Amniotic stem cell (primary cell): ENCODE results near the gene GALE.

Experiments used
- DNase-seq: peaks from one replicate; lab custom pipeline; 2025; lab: John Stamatoyannopoulos, UW

Gene GALE

DNA sequence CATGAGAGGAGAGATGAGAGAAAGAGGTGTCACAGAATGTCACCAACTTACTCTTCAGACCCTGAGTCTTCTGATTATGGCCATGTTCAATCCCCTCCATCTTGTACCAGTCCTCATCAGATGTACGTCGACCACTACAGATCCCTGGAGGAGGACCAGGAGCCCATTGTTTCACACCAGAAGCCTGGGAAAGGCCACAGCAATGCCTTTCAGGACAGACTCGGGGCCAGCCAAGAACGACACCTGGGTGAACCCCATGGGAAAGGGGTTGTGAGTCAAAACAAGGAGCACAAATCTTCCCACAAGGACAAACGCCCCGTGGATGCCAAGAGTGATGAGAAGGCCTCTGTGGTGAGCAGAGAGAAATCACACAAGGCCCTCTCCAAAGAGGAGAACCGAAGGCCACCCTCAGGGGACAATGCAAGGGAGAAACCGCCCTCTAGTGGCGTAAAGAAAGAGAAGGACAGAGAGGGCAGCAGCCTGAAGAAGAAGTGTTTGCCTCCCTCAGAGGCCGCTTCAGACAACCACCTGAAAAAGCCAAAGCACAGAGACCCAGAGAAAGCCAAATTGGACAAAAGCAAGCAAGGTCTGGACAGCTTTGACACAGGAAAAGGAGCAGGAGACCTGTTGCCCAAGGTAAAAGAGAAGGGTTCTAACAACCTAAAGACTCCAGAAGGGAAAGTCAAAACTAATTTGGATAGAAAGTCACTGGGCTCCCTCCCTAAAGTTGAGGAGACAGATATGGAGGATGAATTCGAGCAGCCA is 49.3 kb downstream of the GALE start:
- DNase-seq: no peak

DNA sequence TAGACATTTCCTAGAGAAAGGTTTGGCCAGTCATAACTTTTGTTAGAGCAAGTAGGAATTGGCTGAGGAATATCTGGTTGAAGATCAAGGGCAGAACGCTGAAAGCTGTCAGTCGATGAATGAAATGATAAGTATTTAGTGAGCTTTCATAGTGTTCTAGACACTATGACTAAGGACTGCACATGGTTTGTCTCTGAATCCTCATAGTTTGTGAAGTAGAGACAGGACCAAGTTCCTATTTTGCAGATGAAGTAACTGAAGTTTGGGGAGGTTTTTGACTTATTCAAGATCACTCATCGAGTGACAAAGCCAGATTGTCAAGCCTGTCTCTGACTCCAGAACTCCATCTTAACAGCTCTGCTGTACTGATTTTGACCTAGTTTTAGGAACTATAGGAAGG is 52.5 kb downstream of the GALE start:
- no peak for DNase-seq
